ENCODE results near the gene VWA8.
A peak's percentile ranks its signal among the peaks of the same experiment; 100 is the strongest.

DNA sequence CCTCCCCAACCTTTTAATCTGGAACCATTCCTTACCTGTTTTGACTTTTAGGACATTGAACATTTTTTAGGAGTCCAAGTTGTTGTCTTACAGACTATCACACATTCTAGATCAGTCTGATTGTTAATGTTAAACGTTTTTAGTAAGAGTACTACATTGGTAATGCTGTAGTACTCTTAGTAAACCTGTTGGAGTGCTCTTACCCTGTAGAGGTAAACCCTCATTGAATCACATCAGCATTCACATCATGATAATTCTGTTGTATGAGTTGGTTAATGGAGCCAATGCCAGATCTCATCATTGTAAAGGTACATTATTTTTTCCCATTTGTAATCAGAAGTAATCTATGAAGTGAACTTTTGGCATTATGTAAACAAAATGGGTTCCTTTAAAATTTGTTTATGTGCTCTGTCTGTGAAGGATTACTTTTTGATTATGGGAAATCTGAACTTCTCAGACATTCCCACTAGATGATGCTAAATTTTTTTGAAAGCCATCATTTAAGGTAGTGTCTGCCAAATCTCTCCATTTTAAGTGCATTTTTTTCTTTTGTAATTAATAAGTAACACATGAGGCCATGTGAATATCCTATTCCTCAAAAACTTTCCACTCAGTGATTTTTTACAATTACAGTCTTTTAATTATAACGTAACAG, 55.2 kb downstream of the VWA8 start:
- no peak for TF ChIP-seq TAF1 (conservative IDR thresholded peaks at IDR 0.05)
- TF ChIP-seq, protein P1, sequence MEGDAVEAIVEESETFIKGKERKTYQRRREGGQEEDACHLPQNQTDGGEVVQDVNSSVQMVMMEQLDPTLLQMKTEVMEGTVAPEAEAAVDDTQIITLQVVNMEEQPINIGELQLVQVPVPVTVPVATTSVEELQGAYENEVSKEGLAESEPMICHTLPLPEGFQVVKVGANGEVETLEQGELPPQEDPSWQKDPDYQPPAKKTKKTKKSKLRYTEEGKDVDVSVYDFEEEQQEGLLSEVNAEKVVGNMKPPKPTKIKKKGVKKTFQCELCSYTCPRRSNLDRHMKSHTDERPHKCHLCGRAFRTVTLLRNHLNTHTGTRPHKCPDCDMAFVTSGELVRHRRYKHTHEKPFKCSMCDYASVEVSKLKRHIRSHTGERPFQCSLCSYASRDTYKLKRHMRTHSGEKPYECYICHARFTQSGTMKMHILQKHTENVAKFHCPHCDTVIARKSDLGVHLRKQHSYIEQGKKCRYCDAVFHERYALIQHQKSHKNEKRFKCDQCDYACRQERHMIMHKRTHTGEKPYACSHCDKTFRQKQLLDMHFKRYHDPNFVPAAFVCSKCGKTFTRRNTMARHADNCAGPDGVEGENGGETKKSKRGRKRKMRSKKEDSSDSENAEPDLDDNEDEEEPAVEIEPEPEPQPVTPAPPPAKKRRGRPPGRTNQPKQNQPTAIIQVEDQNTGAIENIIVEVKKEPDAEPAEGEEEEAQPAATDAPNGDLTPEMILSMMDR (IDR thresholded peaks at IDR 0.05; ENCODE audit: low read depth, low read length, missing input control), result peak; percentile 65
- TF ChIP-seq JUND (IDR thresholded peaks at IDR 0.05), result no peak
- TF ChIP-seq RAD21 (IDR thresholded peaks at IDR 0.05), result peak; percentile 90 to 93
- TF ChIP-seq, protein P2, sequence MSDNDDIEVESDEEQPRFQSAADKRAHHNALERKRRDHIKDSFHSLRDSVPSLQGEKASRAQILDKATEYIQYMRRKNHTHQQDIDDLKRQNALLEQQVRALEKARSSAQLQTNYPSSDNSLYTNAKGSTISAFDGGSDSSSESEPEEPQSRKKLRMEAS (IDR thresholded peaks at IDR 0.05), result peak; percentile 7
- TF ChIP-seq, protein P3, sequence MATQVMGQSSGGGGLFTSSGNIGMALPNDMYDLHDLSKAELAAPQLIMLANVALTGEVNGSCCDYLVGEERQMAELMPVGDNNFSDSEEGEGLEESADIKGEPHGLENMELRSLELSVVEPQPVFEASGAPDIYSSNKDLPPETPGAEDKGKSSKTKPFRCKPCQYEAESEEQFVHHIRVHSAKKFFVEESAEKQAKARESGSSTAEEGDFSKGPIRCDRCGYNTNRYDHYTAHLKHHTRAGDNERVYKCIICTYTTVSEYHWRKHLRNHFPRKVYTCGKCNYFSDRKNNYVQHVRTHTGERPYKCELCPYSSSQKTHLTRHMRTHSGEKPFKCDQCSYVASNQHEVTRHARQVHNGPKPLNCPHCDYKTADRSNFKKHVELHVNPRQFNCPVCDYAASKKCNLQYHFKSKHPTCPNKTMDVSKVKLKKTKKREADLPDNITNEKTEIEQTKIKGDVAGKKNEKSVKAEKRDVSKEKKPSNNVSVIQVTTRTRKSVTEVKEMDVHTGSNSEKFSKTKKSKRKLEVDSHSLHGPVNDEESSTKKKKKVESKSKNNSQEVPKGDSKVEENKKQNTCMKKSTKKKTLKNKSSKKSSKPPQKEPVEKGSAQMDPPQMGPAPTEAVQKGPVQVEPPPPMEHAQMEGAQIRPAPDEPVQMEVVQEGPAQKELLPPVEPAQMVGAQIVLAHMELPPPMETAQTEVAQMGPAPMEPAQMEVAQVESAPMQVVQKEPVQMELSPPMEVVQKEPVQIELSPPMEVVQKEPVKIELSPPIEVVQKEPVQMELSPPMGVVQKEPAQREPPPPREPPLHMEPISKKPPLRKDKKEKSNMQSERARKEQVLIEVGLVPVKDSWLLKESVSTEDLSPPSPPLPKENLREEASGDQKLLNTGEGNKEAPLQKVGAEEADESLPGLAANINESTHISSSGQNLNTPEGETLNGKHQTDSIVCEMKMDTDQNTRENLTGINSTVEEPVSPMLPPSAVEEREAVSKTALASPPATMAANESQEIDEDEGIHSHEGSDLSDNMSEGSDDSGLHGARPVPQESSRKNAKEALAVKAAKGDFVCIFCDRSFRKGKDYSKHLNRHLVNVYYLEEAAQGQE (IDR thresholded peaks at IDR 0.05), result no peak
- no peak for TF ChIP-seq SP1 (IDR thresholded peaks at IDR 0.05)
- no peak for TF ChIP-seq FOXA1 (IDR thresholded peaks at IDR 0.05)
